Measurements from ENCODE around the gene DPYSL4.

Gene DPYSL4

GRCh38 chr10:132185601-132186487 is 904 bp upstream of the DPYSL4 start:
- no peaks in the 10 kb centered on the region; the same call in 1 of the 2 replicates for H3K4me1 ChIP-seq (ENCODE audit: insufficient read depth, low read length)
- 0 out of 2 replicates have a peak, but pooled peaks cover 4% of the 10 kb centered on the region for H3K36me3 ChIP-seq (ENCODE audit: insufficient read depth, low read length)
- no peaks in the 10 kb centered on the region for H3K9me3 ChIP-seq (ENCODE audit: control insufficient read depth, insufficient read depth, low read length)
- H3K9ac ChIP-seq (ENCODE audit: low read depth, low read length) = peak overlapping the region; percentile 36; the same call in 1 of the 2 replicates

- H3K36me3 ChIP-seq (ENCODE audit: insufficient read depth, low read length) = 0 out of 2 replicates have a peak, but pooled peaks cover 4% of the 10 kb centered on the region
- H3K4me1 ChIP-seq (ENCODE audit: insufficient read depth, low read length) = no peaks in the 10 kb centered on the region; the same call in 1 of the 2 replicates
- peak overlapping the region; percentile 73 for H3K9ac ChIP-seq (ENCODE audit: low read depth, low read length)
- H3K9me3 ChIP-seq (ENCODE audit: control insufficient read depth, insufficient read depth, low read length) = no peaks in the 10 kb centered on the region
Measured at GRCh38 chr10:132187430-132188138, 836 bp downstream of the DPYSL4 start.

GRCh38 chr10:132188331-132188730 is 1.6 kb downstream of the DPYSL4 start:
- Histone ChIP-seq H3K9me3 (ENCODE audit: control insufficient read depth, insufficient read depth, low read length) (no peaks in the 10 kb centered on the region), H3K9ac (ENCODE audit: low read depth, low read length) (no peak overlapping the region), H3K36me3 (ENCODE audit: insufficient read depth, low read length) (peaks cover 4% of the 10 kb centered on the region; the same call in 1 of the 2 replicates), H3K4me1 (ENCODE audit: insufficient read depth, low read length) (no peaks in the 10 kb centered on the region; the same call in 1 of the 2 replicates)

GRCh38 chr10:132189016-132189415 is 2.3 kb downstream of the DPYSL4 start:
- Histone ChIP-seq H3K9me3 (ENCODE audit: control insufficient read depth, insufficient read depth, low read length) (no peaks in the 10 kb centered on the region), H3K36me3 (ENCODE audit: insufficient read depth, low read length) (peaks cover 7% of the 10 kb centered on the region; the same call in 1 of the 2 replicates), H3K4me1 (ENCODE audit: insufficient read depth, low read length) (no peaks in the 10 kb centered on the region; the same call in 1 of the 2 replicates), H3K9ac (ENCODE audit: low read depth, low read length) (no peak overlapping the region)

DNA sequence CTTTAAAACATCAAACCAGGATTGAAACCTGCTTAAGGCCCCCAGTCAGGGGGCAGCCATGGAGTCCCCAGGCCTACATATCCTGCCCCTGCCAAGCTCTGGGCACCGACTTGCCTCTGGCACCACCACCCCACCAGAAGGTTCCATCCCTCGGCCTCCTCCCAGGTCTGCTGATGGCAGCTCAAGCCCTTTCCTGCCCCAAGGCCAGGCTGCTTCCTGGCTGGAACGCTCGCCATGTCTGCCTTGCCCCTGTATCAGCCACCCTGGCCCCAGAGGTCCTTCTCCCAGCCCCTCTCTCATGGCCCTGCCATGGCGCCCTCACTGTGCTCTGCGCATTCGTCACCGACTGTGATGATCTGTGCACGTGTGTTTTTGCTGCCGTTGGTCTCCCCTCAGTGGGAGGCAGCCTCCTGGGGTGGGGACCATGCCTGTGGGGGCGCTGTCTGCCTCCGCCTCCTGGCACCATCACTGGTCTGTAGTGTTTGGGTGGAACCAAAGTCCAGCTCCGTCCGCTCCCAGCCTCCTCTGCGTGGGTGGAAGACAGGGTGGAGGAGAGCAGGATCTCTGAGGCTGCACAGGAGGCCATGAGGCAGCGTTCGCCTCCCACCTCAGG is 3.2 kb downstream of the DPYSL4 start:
- Histone ChIP-seq H3K36me3 (ENCODE audit: insufficient read depth, low read length) (peaks cover 7% of the 10 kb centered on the region; the same call in 1 of the 2 replicates), H3K9me3 (ENCODE audit: control insufficient read depth, insufficient read depth, low read length) (no peaks in the 10 kb centered on the region), H3K9ac (ENCODE audit: low read depth, low read length) (no peak overlapping the region), H3K4me1 (ENCODE audit: insufficient read depth, low read length) (no peaks in the 10 kb centered on the region; the same call in 1 of the 2 replicates)

DNA sequence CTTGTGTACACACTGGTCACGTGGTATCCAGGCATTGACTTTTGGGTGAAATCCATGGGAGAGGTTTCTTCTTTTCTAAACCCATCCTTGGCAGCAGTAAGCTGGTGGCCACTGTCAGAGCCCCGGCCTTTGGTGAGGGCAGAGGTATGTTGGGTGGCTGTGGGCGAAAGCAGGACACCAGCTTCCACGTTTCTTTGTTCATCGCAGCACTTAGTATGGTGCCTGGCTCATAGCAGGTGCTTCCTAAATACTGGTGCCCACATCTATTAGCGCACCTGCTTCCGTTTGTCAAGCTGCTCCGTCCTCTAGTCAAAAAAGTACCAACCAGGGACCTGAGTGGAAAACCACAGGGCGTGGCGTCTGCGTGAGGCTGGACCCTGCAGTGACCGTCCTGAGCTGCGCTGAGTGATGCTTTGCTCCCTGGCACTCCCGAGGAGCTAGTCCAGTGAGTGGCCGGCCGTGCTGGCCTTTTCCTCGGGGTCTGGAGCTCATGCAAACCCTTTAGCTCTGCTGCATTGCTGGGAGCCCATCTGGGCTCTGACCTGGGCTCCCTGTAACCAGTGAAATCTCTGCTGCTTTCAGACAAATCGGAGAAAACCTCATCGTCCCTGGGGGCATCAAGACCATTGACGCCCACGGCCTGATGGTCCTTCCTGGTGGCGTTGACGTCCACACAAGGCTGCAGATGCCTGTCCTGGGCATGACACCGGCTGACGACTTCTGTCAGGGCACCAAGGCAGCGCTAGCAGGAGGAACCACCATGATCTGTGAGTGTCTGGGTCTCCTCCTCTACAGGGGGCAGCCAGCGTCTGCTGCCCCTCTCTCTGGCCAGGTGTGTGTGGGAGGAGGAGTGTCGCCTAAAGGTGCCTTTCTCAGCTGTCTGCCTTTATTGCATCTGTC is 5.6 kb downstream of the DPYSL4 start:
- Histone ChIP-seq H3K9me3 (ENCODE audit: control insufficient read depth, insufficient read depth, low read length) (no peaks in the 10 kb centered on the region), H3K9ac (ENCODE audit: low read depth, low read length) (no peak overlapping the region), H3K36me3 (ENCODE audit: insufficient read depth, low read length) (peaks cover 7% of the 10 kb centered on the region; the same call in 1 of the 2 replicates), H3K4me1 (ENCODE audit: insufficient read depth, low read length) (no peaks in the 10 kb centered on the region)

DNA sequence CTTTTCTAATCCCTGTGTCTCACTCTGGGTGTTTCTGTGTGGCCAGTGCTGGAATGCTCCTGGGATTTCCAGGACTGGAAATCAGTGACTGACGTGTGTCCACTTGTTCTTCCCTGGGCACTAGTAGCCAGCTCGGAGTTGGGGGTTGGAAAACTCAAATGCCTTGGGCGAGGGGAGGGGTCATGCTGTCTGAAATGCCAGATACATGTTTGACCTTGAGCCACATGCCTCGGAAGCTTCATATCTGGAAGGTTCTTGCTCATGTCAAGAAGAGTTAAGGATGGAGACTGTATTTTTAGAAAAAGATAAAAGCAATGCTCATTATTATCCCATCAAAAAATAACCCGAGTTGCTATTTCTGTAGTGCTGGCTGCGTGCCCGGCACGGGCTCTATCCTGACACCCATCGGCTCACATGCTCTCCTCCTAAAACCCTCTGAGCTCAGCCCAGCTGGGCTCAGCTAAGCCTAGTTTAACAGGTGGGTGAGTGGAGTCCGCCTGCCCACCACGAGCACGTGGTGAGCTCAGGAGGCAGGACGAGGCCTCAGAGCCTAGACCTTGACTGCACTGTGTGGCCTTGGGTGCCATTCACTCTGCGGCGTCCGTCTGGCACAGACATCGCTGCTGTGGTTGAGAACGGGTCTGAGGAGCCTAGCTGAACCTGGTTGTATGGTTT is 6.4 kb downstream of the DPYSL4 start:
- no peaks in the 10 kb centered on the region for H3K9me3 ChIP-seq (ENCODE audit: control insufficient read depth, insufficient read depth, low read length)
- H3K4me1 ChIP-seq (ENCODE audit: insufficient read depth, low read length) = no peaks in the 10 kb centered on the region
- H3K9ac ChIP-seq (ENCODE audit: low read depth, low read length) = no peak overlapping the region
- peaks cover 7% of the 10 kb centered on the region; the same call in 1 of the 2 replicates for H3K36me3 ChIP-seq (ENCODE audit: insufficient read depth, low read length)

DNA sequence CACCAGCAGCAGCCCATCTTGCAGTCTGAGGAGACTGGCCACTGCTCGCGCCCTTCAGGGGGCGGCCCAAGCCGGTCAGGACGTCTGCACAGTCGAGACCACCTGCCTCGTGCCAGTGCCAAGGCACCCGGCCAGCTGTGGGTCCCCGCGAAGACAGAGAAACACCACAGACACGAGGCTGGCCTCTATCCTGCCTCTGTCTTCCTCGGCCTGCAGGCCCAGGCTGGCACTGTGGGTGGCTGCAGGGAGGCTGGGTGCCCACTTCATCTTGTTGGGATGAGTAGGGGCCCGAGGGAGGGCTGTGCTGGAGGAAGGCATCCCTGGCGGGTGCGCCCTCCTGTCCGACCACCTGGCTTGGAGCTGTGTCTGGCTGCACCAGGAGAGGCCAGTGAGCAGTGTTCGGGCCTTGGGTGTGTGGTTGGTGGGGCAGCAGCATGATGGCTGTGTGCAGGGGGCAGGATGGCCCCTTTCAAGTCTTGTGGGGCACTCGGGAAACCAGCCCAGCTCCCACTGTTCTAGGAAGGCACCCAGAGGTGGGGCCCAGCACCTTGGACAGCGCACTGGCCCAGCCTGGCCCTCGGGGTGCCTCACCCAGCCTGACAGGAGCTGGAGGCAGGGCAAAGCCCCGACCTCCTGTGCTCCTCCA is 7.3 kb downstream of the DPYSL4 start:
- H3K9me3 ChIP-seq (ENCODE audit: control insufficient read depth, insufficient read depth, low read length) = no peaks in the 10 kb centered on the region
- H3K9ac ChIP-seq (ENCODE audit: low read depth, low read length) = no peak overlapping the region
- H3K36me3 ChIP-seq (ENCODE audit: insufficient read depth, low read length) = peaks cover 7% of the 10 kb centered on the region; the same call in 1 of the 2 replicates
- no peaks in the 10 kb centered on the region for H3K4me1 ChIP-seq (ENCODE audit: insufficient read depth, low read length)

DNA sequence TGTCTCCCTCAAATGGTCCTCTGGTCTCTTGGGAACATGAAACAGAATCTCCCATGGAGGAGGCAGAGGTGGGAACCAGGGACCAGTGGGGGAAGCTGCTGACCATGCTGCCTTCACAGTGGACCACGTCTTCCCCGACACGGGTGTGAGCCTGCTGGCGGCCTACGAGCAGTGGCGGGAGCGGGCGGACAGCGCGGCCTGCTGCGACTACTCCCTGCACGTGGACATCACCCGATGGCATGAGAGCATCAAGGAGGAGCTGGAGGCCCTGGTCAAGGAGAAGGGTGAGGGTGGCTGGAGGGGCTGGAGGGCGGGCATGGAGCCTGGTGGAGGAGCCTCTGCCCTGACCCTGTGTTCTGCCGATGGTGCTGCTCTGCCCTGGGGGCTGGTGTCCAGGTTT is 8.0 kb downstream of the DPYSL4 start:
- H3K4me1 ChIP-seq (ENCODE audit: insufficient read depth, low read length) = no peaks in the 10 kb centered on the region
- H3K9ac ChIP-seq (ENCODE audit: low read depth, low read length) = no peak overlapping the region
- H3K36me3 ChIP-seq (ENCODE audit: insufficient read depth, low read length) = peaks cover 7% of the 10 kb centered on the region; the same call in 1 of the 2 replicates
- no peaks in the 10 kb centered on the region for H3K9me3 ChIP-seq (ENCODE audit: control insufficient read depth, insufficient read depth, low read length)

GRCh38 chr10:132195366-132196075 is 8.8 kb downstream of the DPYSL4 start:
- H3K9me3 ChIP-seq (ENCODE audit: control insufficient read depth, insufficient read depth, low read length) = no peaks in the 10 kb centered on the region
- no peak overlapping the region for H3K9ac ChIP-seq (ENCODE audit: low read depth, low read length)
- peaks cover 5% of the 10 kb centered on the region; the same call in 1 of the 2 replicates for H3K36me3 ChIP-seq (ENCODE audit: insufficient read depth, low read length)
- no peaks in the 10 kb centered on the region for H3K4me1 ChIP-seq (ENCODE audit: insufficient read depth, low read length)

GRCh38 chr10:132196178-132197113 is 9.7 kb downstream of the DPYSL4 start:
- H3K4me1 ChIP-seq (ENCODE audit: insufficient read depth, low read length) = no peaks in the 10 kb centered on the region
- H3K9ac ChIP-seq (ENCODE audit: low read depth, low read length) = no peak overlapping the region
- H3K36me3 ChIP-seq (ENCODE audit: insufficient read depth, low read length) = peaks cover 3% of the 10 kb centered on the region; the same call in 1 of the 2 replicates
- H3K9me3 ChIP-seq (ENCODE audit: control insufficient read depth, insufficient read depth, low read length) = no peaks in the 10 kb centered on the region
